ENCODE results near the gene DNAH8.

The DNAH8 gene

DNA sequence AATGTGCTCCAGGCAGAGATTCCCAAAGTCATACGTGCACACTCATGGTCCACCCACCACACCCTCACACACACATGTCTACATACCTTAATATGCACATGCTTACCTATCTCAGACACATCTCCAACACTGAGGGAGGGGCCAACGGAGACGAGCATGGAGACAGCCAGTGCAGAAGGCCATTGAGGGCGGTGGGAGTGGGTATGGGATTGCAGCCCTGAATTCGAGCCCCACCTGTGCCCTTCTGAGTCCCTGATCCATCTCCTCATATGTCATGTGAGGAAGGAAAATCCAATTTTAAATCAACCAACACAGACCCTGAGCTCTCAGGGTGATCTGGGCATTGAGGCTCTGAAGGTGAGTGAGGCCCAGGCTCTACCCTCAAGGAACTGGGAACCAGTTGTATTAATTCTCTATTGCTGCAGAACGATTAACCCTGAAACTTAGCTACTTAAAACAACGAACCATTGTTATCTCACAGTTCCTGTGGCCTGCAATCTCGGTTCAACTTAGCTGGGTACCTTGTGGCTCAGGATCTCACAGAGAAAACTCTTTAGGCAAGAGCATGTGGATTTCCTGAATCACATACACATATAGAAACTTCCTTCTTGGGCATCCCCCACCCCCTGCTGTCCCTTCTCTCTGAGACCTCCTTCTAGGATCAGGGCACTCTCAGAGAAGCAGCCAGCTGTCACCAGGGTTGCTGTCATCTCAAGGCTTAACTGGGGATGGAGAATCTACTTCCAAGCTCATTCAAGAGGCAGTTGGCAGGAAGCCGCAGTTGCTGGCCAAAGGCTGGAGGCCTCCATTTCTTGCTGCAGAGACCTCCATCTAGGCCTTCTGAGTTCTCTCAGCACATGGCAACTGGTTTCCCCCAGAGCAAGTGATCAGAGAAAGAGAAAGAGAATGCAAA is 361.8 kb downstream of the DNAH8 start:
- DNase-seq = no peak
- no peak overlapping the region for H3K4me3 Mint-ChIP-seq
- CTCF ChIA-PET = no interaction called here
- H3K27me3 Mint-ChIP-seq = no peaks in the 10 kb centered on the region
- H3K4me1 Mint-ChIP-seq = no peaks in the 10 kb centered on the region
- H3K9me3 Mint-ChIP-seq = no peaks in the 10 kb centered on the region
- no peaks in the 10 kb centered on the region for H3K36me3 Mint-ChIP-seq
- no peak overlapping the region for H3K27ac Mint-ChIP-seq

DNA sequence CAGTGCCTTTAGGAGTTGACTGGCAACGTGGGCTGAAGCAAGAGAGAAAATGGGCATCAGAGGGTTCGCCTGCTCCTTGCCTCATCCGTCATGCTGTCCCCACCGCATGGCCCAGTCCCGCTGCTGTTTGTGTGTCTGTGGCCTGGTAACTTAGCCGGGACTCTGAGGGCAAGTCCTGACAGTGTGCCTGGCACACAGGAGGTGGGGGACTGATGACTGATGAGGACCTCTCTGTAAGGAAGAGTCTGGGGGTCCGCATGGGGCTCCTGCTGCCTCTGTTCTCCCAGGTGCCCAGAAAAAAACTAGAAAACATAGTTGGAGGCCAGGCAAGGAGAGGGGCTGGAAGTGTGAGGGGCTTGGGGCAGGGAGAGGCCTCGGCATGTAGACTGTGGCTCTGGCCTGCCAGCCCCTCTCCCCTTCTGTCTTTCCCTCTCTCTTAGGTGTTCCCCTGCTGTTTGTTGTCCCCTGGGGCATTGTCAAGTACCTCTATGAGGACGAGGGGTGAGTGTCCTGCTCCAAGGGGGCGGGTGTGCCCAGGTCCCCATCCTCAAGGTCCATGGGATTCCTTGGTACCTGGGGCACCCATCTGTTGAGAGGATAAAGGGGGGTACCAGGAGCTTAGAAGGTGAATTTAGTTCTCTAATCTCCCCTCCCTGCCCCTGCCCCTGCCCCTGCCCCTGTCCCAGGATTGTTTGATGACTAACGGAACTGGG is 362.9 kb downstream of the DNAH8 start:
- Mint-ChIP-seq H3K9me3 (no peaks in the 10 kb centered on the region), H3K36me3 (no peaks in the 10 kb centered on the region), H3K4me3 (no peak overlapping the region), H3K27me3 (peaks cover 5% of the 10 kb centered on the region), H3K4me1 (no peaks in the 10 kb centered on the region), H3K27ac (no peak overlapping the region)
- no peak for DNase-seq
- CTCF ChIA-PET = interaction anchor here (0.9 kb wide), 1 partner anchor 11 kb away, joined by 3 read pairs; no protein-coding TSS in a partner anchor

DNA sequence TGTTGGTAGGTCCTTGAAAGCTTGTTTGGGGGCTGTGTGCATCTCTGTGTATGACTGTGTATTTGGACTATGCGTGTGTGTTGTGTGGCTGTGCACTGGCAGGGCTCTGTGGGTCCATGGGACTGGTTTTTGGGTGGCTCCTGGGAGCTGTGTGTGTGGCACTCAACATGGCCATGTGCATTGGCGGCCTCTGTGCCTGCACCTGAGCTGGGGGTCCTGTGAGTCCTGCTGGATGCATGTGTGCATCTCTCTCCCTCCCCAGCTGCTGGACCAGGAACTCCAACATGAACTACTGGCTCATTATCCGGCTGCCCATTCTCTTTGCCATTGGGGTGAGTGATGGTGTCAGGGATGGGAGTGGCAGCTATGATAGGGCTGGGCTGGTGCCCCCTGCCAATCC is 363.6 kb downstream of the DNAH8 start:
- Mint-ChIP-seq H3K36me3 (no peaks in the 10 kb centered on the region), H3K27ac (no peak overlapping the region), H3K9me3 (no peaks in the 10 kb centered on the region), H3K4me1 (no peaks in the 10 kb centered on the region), H3K4me3 (no peak overlapping the region), H3K27me3 (peaks cover 10% of the 10 kb centered on the region)
- DNase-seq = no peak
- CTCF ChIA-PET = interaction anchor here (0.9 kb wide), 1 partner anchor 10 kb away, joined by 3 read pairs; no protein-coding TSS in a partner anchor

DNA sequence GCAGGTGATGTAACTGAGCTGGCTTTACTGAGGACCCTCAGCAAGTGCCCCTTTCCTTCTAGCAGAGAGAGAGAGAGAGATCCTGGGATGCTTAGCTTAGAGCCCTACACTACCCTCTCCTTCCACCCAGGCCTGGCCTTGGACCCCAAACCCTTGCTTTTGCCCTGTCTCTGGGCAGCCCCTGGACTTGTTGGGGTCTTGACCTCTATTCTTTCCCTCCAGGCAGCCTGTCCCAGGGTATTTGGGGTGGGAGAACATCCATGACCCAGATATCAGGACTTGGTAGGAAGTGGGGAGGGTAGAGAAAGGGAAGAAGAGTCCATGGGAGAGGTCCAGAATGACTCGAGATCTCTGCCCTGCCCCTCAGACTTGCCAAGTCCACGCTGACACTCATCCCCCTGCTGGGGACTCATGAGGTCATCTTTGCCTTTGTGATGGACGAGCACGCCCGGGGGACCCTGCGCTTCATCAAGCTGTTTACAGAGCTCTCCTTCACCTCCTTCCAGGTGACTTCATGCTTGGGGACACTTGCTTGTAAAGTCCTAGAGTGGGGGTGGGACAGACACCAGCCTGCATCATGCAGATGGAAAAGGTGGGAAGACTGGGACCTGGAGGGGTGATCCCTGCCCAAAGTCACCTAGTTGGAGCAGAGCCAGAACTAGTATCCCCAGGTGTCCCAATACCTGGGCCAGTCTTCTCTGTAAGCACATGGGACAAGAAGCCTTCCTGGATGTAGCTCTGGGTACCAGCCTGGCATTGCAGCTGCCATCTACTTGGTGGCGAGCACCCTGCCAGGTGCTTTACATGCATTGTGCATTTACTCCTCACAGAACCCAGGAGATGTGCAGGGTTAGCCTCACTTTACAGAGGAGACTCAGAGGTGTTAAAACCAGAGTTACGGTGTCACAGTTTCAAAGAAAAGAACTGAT is 364.4 kb downstream of the DNAH8 start:
- Mint-ChIP-seq H3K27me3 (peaks cover 14% of the 10 kb centered on the region), H3K4me3 (no peak overlapping the region), H3K4me1 (no peaks in the 10 kb centered on the region), H3K9me3 (no peaks in the 10 kb centered on the region), H3K36me3 (no peaks in the 10 kb centered on the region), H3K27ac (no peak overlapping the region)
- no peak for DNase-seq
- CTCF ChIA-PET = interaction anchor here (0.9 kb wide), 1 partner anchor 10 kb away, joined by 3 read pairs; no protein-coding TSS in a partner anchor

Measured in activated naive CD4-positive, alpha-beta T cell treated with anti-CD3 and anti-CD28 coated beads, Interleukin-2, amount 10 ng/mL, durations not matched to agents 7 days and 5 days (primary cell).